K562 (cell line): ENCODE results near the gene NSMCE1. TPM values are rescaled to one million over a fixed set of nuclear protein-coding genes. Genes with fewer than 3 reads are reported as not detected.

Source experiments
- ATAC-seq: fragments of 200-7000 bp; cut with Tn5 transposase; 3 replicates; pipeline ENCODE4 v1.9.1; 2020; ENCODE audit warnings: moderate library complexity
- BruUV-seq: library from RNA; stranded (reverse); fragments of 400-500 nt; replicated peaks from 2 replicates; lab custom pipeline; 2021; lab: Mats Ljungman, UMichigan
- CTCF ChIA-PET: fragments of 300-600 bp; formaldehyde crosslinking; extraction: SDS; loops from one replicate; lab custom pipeline; 2021; ENCODE audit warnings: low intra/inter-chr PET ratio; lab: Yijun Ruan, JAX
- POLR2A ChIA-PET: fragments of 300-600, 350-650 bp; sonication (Branson Sonifier 250); formaldehyde crosslinking; extraction: SDS; loops from one replicate; lab custom pipeline; 2021; ENCODE audit warnings: antibody characterized with exemption, inconsistent platforms; lab: Yijun Ruan, JAX
- DNase-seq, 4 experiments: peaks; one replicate each; pipeline versions ENCODE4 v3.0.0 to v3.0.0-alpha.2; 2011 to 2018; ENCODE audit warnings: low spot score in 3 of 4, mixed read lengths in 3 of 4; ENCODE audit errors: extremely low read depth in 1 of 4
- FAIRE-seq: peaks from 2 replicates; lab custom pipeline; 2011; peaks lifted over from hg19 to GRCh38; lab: Jason Lieb, UNC
- H2AFZ ChIP-seq: 2 replicates; pipeline ENCODE4 v1.6.0; 2011; ENCODE audit warnings: low read depth, low read length, control low read depth, inconsistent platforms
- H3K27ac ChIP-seq: fragments of 200-600 bp; 3 replicates; pipeline ENCODE4 v1.8.0; 2011; ENCODE audit warnings: low read depth, mild to moderate bottlenecking, control low read depth, inconsistent platforms, low read length, moderate library complexity, mixed read lengths; ENCODE audit errors: extremely low read depth
- H3K27me3 ChIP-seq, 2 experiments: fragments of 300-600 bp in 1 of 2; 2 replicates in 1 of 2; 3 replicates in 1 of 2; pipeline versions ENCODE4 v1.6.0 to v1.8.0; 2011; ENCODE audit warnings: inconsistent platforms in 2 of 2, low read length in 2 of 2, mild to moderate bottlenecking in 1 of 2, mixed read lengths in 1 of 2, moderate library complexity in 1 of 2; ENCODE audit not compliant: control insufficient read depth in 2 of 2, insufficient read depth in 2 of 2
- H3K36me3 ChIP-seq: fragments of 300-600 bp; 3 replicates; pipeline ENCODE4 v1.8.0; 2011; ENCODE audit warnings: mild to moderate bottlenecking, low read length, inconsistent platforms; ENCODE audit not compliant: control insufficient read depth, insufficient read depth
- H3K4me1 ChIP-seq, 2 experiments: fragments of 200-600 bp in 1 of 2; replicated peaks in 1 of 2; 2 replicates in 1 of 2; 3 replicates in 1 of 2; pipeline versions ENCODE4 v1.5.1 to v1.8.0; 2011; ENCODE audit warnings: inconsistent platforms in 2 of 2, low read length in 2 of 2, mild to moderate bottlenecking in 1 of 2, mixed read lengths in 1 of 2, moderate library complexity in 1 of 2; ENCODE audit not compliant: control insufficient read depth in 2 of 2, insufficient read depth in 2 of 2
- H3K4me2 ChIP-seq: 2 replicates; pipeline ENCODE4 v1.6.1; 2011; ENCODE audit warnings: low read length, control low read depth, inconsistent platforms, mixed read lengths; ENCODE audit not compliant: insufficient read depth
- H3K4me3 ChIP-seq: fragments of 200-600 bp; sonication (generic), shearing (Covaris generic); 2 replicates; pipeline ENCODE4 v1.5.1; 2016; ENCODE audit warnings: control low read depth, inconsistent platforms
- H3K79me2 ChIP-seq: fragments of 200-600 bp; 3 replicates; pipeline ENCODE4 v1.8.0; 2011; ENCODE audit warnings: low read length, inconsistent platforms; ENCODE audit not compliant: control insufficient read depth, insufficient read depth
- H3K9ac ChIP-seq, 2 experiments: 2 replicates each; pipeline versions ENCODE4 v1.6.0 to v1.6.1; 2011; ENCODE audit warnings: low read depth in 2 of 2, low read length in 2 of 2, control low read depth in 1 of 2, inconsistent platforms in 1 of 2, mild to moderate bottlenecking in 1 of 2, mixed read lengths in 1 of 2; ENCODE audit not compliant: insufficient read depth in 1 of 2
- H3K9me1 ChIP-seq: one replicate; pipeline ENCODE4 v1.6.0; 2011; ENCODE audit warnings: inconsistent platforms, mild to moderate bottlenecking, low read length, moderate library complexity; ENCODE audit not compliant: control insufficient read depth, insufficient read depth
- H3K9me3 ChIP-seq: replicated peaks from 2 replicates; pipeline ENCODE4 v1.5.1; 2011; ENCODE audit warnings: low read depth, low read length, inconsistent platforms; ENCODE audit not compliant: control insufficient read depth, insufficient read depth
- H4K20me1 ChIP-seq: replicated peaks from 2 replicates; pipeline ENCODE4 v1.6.1; 2011; ENCODE audit warnings: low read length, inconsistent platforms, mixed read lengths; ENCODE audit not compliant: control insufficient read depth, insufficient read depth
- CAMTA2 ChIP-seq: fragments of 250-450 bp; sonication (Bioruptor Pico); conservative IDR thresholded peaks from 2 replicates; pipeline ENCODE4 v1.5.1; 2022
- EZH2 ChIP-seq: IDR thresholded peaks from 2 replicates; pipeline ENCODE4 v1.6.1; 2012; ENCODE audit warnings: low read depth, mild to moderate bottlenecking, inconsistent platforms, low read length, borderline replicate concordance
- FOXK2 ChIP-seq, 2 experiments: fragments of 450-650 bp; IDR thresholded peaks in 1 of 2; conservative IDR thresholded peaks in 1 of 2; 2 replicates each; pipeline ENCODE4 v1.6.1; 2016; ENCODE audit warnings: low read depth in 2 of 2, mild to moderate bottlenecking in 1 of 2
- HDAC6 ChIP-seq: IDR thresholded peaks from 2 replicates; pipeline ENCODE4 v1.6.1; 2012; ENCODE audit warnings: low read depth, mild to moderate bottlenecking, control low read depth, inconsistent platforms, low read length, moderate library complexity
- KLF6 ChIP-seq: fragments of 250-450 bp; sonication (Bioruptor Pico); IDR thresholded peaks from 2 replicates; pipeline ENCODE4 v1.4.0; 2020; ENCODE audit warnings: mild to moderate bottlenecking, moderate library complexity, borderline replicate concordance
- MAFF ChIP-seq: IDR thresholded peaks from 2 replicates; pipeline ENCODE4 v1.6.1; 2012; ENCODE audit warnings: low read length, improper control_type of control experiment
- MIER1 ChIP-seq: fragments of 450-650 bp; IDR thresholded peaks from 2 replicates; pipeline ENCODE4 v1.6.1; 2016; ENCODE audit warnings: antibody characterized with exemption, mild to moderate bottlenecking, low read depth
- NFRKB ChIP-seq: fragments of 450-650 bp; IDR thresholded peaks from 2 replicates; pipeline ENCODE4 v1.6.1; 2016; ENCODE audit warnings: low read depth
- PBX2 ChIP-seq, 2 experiments: IDR thresholded peaks in 1 of 2; conservative IDR thresholded peaks in 1 of 2; 2 replicates each; pipeline ENCODE4 v1.6.1; 2016; ENCODE audit warnings: low read depth in 2 of 2, mild to moderate bottlenecking in 1 of 2, missing compliant biosample characterization in 1 of 2, missing genetic modification characterization in 1 of 2, moderate library complexity in 1 of 2
- PHF8 ChIP-seq: fragments of 200-600 bp; sonication (generic); IDR thresholded peaks from 2 replicates; pipeline ENCODE4 v1.6.1; 2012; ENCODE audit warnings: mixed run types, mild to moderate bottlenecking, inconsistent platforms, low read length, moderate library complexity, borderline replicate concordance
- PTTG1 ChIP-seq: fragments of 450-650 bp; IDR thresholded peaks from 2 replicates; pipeline ENCODE4 v1.6.1; 2016; ENCODE audit warnings: low read depth, mild to moderate bottlenecking, missing genetic modification characterization, missing compliant biosample characterization
- RFX7 ChIP-seq: fragments of 250-450 bp; sonication (Bioruptor Pico); IDR thresholded peaks from 2 replicates; pipeline ENCODE4 v1.5.1; 2021; ENCODE audit warnings: mild to moderate bottlenecking
- TAF7 ChIP-seq: fragments of 450-650 bp; IDR thresholded peaks from 2 replicates; pipeline ENCODE4 v1.6.1; 2016; ENCODE audit warnings: missing genetic modification characterization, missing compliant biosample characterization
- TEAD1 ChIP-seq, 2 experiments: fragments of 450-650 bp in 1 of 2; sonication (generic) in 1 of 2; formaldehyde crosslinking; IDR thresholded peaks; 2 replicates each; pipeline versions ENCODE4 v1.4.0 to v1.8.0; 2020 to 2022; ENCODE audit warnings: mild to moderate bottlenecking in 2 of 2, missing genetic modification reagents in 1 of 2
- ZNF398 ChIP-seq: fragments of 250-450 bp; sonication (Bioruptor Pico); IDR thresholded peaks from 2 replicates; pipeline ENCODE4 v1.8.0; 2021; ENCODE audit warnings: moderate library complexity, mild to moderate bottlenecking, inconsistent platforms
- WGBS: fragments of 100-300 bp; shearing (Covaris generic); methylation state at CpG from one replicate; pipeline ENCODE4 v1.1.6; 2016; ENCODE audit warnings: low coverage, mixed read lengths; ENCODE audit not compliant: insufficient coverage; ENCODE audit errors: missing lambda C conversion rate; 5-methylcytosine and 5-hydroxymethylcytosine counted together
- in situ Hi-C: fragments of 300-500 bp; cut with MboI; formaldehyde crosslinking; loops from 4 replicates; pipeline ENCODE4 v1.15.0; 2018; ENCODE audit warnings: inconsistent platforms, mixed read lengths
- intact Hi-C: fragments of 100-400 bp; cut with micrococcal nuclease; formaldehyde crosslinking; loops from 2 replicates; pipeline ENCODE4 v1.14.2; 2022
- polyA plus RNA-seq, 8 experiments: library from polyadenylated mRNA; depleted of rRNA in 4 of 8; stranded (reverse) in 5 of 8; unstranded in 3 of 8; fragments of >200 nt; fragmentation: Nextera tagmentation in 2 of 8; fragmentation: Illumina TruSeq in 1 of 8; extraction: Ambion mirVana in 2 of 8; extraction: Trizol in 1 of 8; gene quantifications; 2 replicates each; pipeline versions ENCODE4 v1.2.1 to v1.2.3, GENCODE V29; 2011 to 2014; ENCODE audit warnings: inconsistent platforms in 1 of 8, missing spikeins in 1 of 8
- total RNA-seq, 7 experiments: library from RNA; depleted of rRNA in 6 of 7; stranded (reverse); fragments of >200 nt in 6 of 7; fragmentation: Illumina TruSeq in 2 of 7; extraction: Trizol in 2 of 7; gene quantifications; 2 replicates each; pipeline versions ENCODE4 v1.2.1 to v1.2.3, GENCODE V29; 2011 to 2021; ENCODE audit warnings: low replicate concordance in 1 of 7
- TF ChIP-seq, protein P1 (sequence below): fragments of 250-450 bp; sonication (Bioruptor Pico); IDR thresholded peaks from 2 replicates; pipeline ENCODE4 v1.5.1; 2021; ENCODE audit warnings: mild to moderate bottlenecking

The NSMCE1 gene
- total and polyA plus RNA-seq, 9 of the 15 experiments (the other 6 are each of a cell fraction or from before 2014, with no cell fraction given) = 52.1 to 163 (median 61.5) TPM

DNA sequence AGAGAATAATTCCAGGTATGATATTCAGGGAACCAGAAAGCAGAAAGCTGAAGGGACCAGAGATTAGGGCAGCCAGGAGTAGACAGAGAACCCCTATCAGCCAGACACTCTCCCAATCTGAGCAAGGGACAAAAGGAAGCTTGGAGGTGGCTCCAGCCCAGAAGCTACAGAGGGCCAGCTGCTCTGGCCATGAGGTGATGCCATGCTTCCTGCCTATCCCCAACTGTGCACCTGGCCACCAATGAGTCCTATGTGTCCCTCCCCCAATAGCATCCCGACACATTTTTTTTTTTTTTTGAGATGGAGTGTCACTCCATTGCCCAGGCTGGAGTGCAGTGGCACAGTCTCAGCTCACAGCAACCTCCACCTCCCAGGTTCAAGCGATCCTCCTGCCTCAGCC is 30.0 kb downstream of the NSMCE1 start:
- H2AFZ ChIP-seq = no peak overlapping the region
- POLR2A ChIA-PET = interaction anchor here (1.0 to 2.6 kb wide), 3 partner anchors 12 to 35 kb away, joined by 3 to 7 read pairs (median 4); partner anchors contain the start of gene KDM8
- peaks cover 37 to 43% of the 10 kb centered on the region in 2 experiments for H3K4me1 ChIP-seq
- CTCF ChIA-PET = interaction anchor here (1.1 kb wide), 1 partner anchor 130 kb away, joined by 3 read pairs; no protein-coding TSS in a partner anchor
- H3K27me3 ChIP-seq = no peaks in the 10 kb centered on the region
- no peaks in the 10 kb centered on the region for H3K9me1 ChIP-seq
- no peak overlapping the region for H3K9ac ChIP-seq
- no peak overlapping the region for H3K4me3 ChIP-seq
- no peaks in the 10 kb centered on the region for H4K20me1 ChIP-seq
- no peak for TF ChIP-seq TAF7
- no peak for TF ChIP-seq RFX7
- no peak for TF ChIP-seq PHF8
- TF ChIP-seq CAMTA2 = no peak
- no peak for TF ChIP-seq PBX2 (CRISPR knock-in tag; IDR thresholded peaks at IDR 0.05; ENCODE audit: low read depth)
- TF ChIP-seq PBX2 (tag; conservative IDR thresholded peaks at IDR 0.05; ENCODE audit: low read depth) = no peak
- TF ChIP-seq KLF6 = no peak
- TF ChIP-seq TEAD1 (CRISPR knock-in tag; IDR thresholded peaks at IDR 0.05) = no peak
- TF ChIP-seq EZH2 = no peak
- TF ChIP-seq NFRKB = no peak
- no peak for TF ChIP-seq FOXK2 (conservative IDR thresholded peaks at IDR 0.05 in 1 of 2, IDR thresholded peaks at IDR 0.05 in 1 of 2; ENCODE audit: low read depth in 2 of 2)
- TF ChIP-seq ZNF398 (CRISPR knock-in tag) = no peak
- TF ChIP-seq, protein P1, sequence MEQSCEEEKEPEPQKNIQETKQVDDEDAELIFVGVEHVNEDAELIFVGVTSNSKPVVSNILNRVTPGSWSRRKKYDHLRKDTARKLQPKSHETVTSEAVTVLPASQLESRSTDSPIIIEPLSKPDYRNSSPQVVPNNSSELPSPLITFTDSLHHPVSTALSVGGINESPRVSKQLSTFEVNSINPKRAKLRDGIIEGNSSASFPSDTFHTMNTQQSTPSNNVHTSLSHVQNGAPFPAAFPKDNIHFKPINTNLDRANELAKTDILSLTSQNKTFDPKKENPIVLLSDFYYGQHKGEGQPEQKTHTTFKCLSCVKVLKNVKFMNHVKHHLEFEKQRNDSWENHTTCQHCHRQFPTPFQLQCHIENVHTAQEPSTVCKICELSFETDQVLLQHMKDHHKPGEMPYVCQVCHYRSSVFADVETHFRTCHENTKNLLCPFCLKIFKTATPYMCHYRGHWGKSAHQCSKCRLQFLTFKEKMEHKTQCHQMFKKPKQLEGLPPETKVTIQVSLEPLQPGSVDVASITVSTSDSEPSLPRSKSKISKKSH (CRISPR knock-in tag) = no peak
- no peak for TF ChIP-seq MAFF
- no peak for TF ChIP-seq HDAC6
- no peak for TF ChIP-seq MIER1
- no peak for TF ChIP-seq PTTG1 (tag)
- BruUV-seq = no TSS peak
- in situ Hi-C loops = no loop called here
- FAIRE-seq (no peak), DNase-seq (no peak), ATAC-seq (no peak)
- peaks cover 5% of the 10 kb centered on the region; the same call in 1 of the 3 replicates for H3K36me3 ChIP-seq
- H3K27ac ChIP-seq = no peak overlapping the region
- 0 out of 3 replicates have a peak, but pooled peaks cover 4% of the 10 kb centered on the region for H3K79me2 ChIP-seq
- H3K4me2 ChIP-seq = no peak overlapping the region
- 68% methylated on average over 2 of the region's 2 CpGs for WGBS
- intact Hi-C loops = no loop called here
- H3K9me3 ChIP-seq = no peaks in the 10 kb centered on the region
